GOT3 (cell line): ENCODE data around the gene SEMA4B.
"Not testable (repeated sequence)": the region's sequence is repeated elsewhere in the genome, so short reads cannot be mapped to it uniquely, and the experiment has no call there.

Experiments
- DNase-seq: peaks from one replicate; lab custom pipeline; 2025; ENCODE audit warnings: mixed read lengths; lab: John Stamatoyannopoulos, UW

SEMA4B gene

GRCh38 chr15:90201130-90201943 is at the start of gene SEMA4B:
Gene SEMA4B (plus strand): TSS chr15:90201330. CDS start chr15:90201579, 249 bp downstream.
- DNase-seq, result no peak

- DNase-seq, result no peak
These were observed 49.0 kb upstream of the SEMA4B start for GRCh38 chr15:90151989-90152645.

- DNase-seq, result no peak
These were observed 47.5 kb upstream of the SEMA4B start for GRCh38 chr15:90153658-90154057.

GRCh38 chr15:90154246-90154645 is 46.9 kb upstream of the SEMA4B start:
- no peak for DNase-seq

GRCh38 chr15:90154861-90155626 is 46.1 kb upstream of the SEMA4B start:
- DNase-seq, result no peak

- no peak for DNase-seq
These were observed 41.9 kb upstream of the SEMA4B start for GRCh38 chr15:90159213-90159612.

- DNase-seq, result no peak
These were observed 40.1 kb upstream of the SEMA4B start for GRCh38 chr15:90160781-90161727.

- no peak for DNase-seq
These were observed 39.2 kb upstream of the SEMA4B start for GRCh38 chr15:90161950-90162361.

- no peak for DNase-seq
These were observed 38.2 kb upstream of the SEMA4B start for GRCh38 chr15:90162956-90163355.

- not testable (repeated sequence) for DNase-seq
These were observed 36.9 kb upstream of the SEMA4B start for GRCh38 chr15:90164239-90164638.

- DNase-seq, result no peak
These were observed 36.0 kb upstream of the SEMA4B start for GRCh38 chr15:90165157-90165556.

- peak; percentile 75 for DNase-seq
These were observed 35.3 kb upstream of the SEMA4B start for GRCh38 chr15:90165659-90166489.

GRCh38 chr15:90167121-90167520 is 34.0 kb upstream of the SEMA4B start:
- DNase-seq, result no peak

- no peak for DNase-seq
These were observed 29.5 kb upstream of the SEMA4B start for GRCh38 chr15:90171623-90172022.

GRCh38 chr15:90173372-90173771 is 27.8 kb upstream of the SEMA4B start:
- DNase-seq, result no peak

- no peak for DNase-seq
These were observed 26.8 kb upstream of the SEMA4B start for GRCh38 chr15:90174140-90174875.

- DNase-seq, result no peak
These were observed 24.1 kb upstream of the SEMA4B start for GRCh38 chr15:90177012-90177411.

- no peak for DNase-seq
These were observed 22.4 kb upstream of the SEMA4B start for GRCh38 chr15:90178468-90179435.

GRCh38 chr15:90181776-90182175 is 19.4 kb upstream of the SEMA4B start:
- DNase-seq, result no peak
